TTC549 (cell line): ENCODE data around the gene PNPLA6.
"Not testable (repeated sequence)": the region's sequence is repeated elsewhere in the genome, so short reads cannot be mapped to it uniquely, and the experiment has no call there.

Experiments used
- FAIRE-seq: peaks from 2 replicates; lab custom pipeline; 2012; peaks lifted over from hg19 to GRCh38; lab: Jason Lieb, UNC

The PNPLA6 gene

DNA sequence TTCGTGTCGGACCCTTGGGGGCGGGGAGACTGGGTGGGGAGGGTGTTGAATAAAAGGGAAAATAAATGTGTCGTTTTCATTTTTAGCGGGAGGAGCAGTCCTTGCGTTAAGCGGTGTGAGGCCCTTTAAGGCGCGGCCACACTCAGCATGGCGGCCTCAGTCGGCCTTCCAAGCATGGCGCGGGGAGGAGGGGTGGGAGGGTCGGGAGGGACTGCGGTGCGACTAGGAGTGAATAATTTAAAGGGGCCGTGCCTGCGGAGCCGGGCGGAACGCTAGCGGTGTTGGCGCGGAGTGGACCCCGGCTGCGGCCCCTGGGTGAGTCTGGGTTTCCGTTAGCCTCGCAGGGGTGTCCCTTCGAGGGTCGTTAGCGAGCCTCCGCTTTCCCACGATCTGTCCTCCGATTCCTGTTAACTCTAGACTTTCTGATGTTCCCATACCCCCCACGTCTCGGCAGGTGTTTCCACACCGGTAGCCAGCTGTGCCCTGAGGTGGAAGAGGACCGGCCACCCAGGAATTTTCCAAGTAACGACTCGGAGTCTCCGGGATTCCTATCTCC is 1.5 kb upstream of the PNPLA6 start:
- no peak for FAIRE-seq

DNA sequence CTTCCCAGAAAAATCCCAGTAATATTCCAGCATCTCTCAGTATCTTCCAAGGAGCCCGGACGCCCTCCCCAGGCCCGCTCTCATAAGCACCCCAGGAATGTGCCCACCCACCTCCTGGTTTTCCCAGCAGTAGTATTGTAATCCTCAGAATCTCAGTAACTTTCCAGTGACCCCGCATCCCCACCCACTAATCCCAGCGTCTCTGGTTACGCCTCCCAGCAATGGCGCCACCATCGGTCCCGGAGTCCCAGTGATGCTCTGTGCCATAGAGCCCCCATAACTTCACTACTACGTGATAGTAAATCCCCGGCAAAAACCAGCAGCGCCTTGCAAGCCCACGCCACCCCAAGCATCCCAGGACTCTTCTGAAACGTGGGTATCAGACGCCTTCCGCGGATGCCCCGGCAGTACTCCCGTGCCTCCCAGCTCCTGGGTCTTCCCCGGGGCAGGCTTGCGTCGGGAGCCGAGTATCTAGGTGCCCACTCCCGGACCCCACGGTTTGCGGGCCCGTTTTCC is 928 bp upstream of the PNPLA6 start:
- FAIRE-seq, result no peak

DNA sequence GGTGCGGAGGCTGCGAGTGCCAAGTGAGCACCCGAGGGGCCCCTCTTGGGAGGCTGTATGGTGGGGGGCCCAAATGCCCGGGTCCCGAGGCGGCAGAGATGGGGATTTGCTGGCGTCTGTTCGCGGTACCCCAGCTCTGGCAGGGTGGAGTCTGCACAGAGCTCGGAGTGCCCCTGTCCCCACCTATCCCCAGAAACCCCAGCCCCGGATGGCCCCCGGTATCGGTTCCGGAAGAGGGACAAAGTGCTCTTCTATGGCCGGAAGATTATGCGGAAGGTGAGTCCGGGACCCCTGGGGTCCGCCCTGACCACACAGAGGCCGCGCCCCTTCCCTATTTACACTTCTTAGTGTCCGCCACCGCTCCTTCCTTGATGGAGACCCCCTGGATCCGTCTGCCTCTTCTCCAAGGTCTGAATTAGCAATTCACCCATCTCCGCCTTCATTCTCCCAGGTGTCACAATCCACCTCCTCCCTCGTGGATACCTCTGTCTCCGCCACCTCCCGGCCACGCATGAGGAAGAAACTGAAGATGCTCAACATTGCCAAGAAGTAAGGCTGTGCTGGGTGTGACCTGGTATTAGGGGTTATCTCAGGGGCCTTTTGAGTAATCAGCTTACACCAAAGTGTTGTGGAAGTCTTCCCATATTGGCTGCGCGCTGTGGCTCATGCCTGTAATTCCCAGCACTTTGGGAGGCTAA is 630 bp downstream of the PNPLA6 start:
- FAIRE-seq, result no peak

DNA sequence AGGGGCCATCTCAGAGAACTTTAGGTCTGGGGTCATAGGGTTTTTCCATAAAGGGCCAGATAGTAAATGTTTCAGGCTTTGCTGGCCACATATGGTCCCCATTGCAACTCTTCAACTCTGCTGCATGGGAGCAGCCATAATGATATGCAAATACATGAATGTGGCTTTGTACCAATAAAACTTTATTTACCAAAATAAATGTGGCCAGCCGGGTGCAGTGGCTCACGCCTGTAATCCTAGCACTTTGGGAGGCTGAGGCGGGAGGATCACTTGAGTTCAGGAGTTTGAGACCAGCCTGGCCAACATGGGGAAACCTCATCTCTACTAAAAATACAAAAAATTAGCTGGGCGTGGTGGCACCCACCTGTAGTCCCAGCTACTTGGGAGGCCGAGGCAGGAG is 3.5 kb downstream of the PNPLA6 start:
- not testable (repeated sequence) for FAIRE-seq

DNA sequence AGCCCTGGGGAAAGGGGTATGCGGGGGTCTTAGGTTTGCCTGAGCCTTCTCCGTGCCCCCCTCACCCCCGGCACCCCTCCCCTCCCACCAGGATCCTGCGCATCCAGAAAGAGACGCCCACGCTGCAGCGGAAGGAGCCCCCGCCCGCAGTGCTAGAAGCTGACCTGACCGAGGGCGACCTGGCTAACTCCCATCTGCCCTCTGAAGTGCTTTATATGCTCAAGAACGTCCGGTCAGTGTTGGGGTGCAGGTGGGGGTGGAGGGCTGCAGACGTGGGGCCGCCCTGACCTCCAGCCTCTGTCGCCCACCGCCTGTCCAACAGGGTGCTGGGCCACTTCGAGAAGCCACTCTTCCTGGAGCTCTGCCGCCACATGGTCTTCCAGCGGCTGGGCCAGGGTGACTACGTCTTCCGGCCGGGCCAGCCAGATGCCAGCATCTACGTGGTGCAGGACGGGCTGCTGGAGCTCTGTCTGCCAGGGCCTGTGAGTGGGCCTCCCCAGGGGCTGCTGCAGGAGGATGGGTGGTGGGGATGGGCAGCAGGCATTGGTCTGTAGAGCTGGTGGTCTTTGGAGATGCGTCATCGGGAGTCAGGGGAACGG is 4.4 kb downstream of the PNPLA6 start:
- no peak for FAIRE-seq

DNA sequence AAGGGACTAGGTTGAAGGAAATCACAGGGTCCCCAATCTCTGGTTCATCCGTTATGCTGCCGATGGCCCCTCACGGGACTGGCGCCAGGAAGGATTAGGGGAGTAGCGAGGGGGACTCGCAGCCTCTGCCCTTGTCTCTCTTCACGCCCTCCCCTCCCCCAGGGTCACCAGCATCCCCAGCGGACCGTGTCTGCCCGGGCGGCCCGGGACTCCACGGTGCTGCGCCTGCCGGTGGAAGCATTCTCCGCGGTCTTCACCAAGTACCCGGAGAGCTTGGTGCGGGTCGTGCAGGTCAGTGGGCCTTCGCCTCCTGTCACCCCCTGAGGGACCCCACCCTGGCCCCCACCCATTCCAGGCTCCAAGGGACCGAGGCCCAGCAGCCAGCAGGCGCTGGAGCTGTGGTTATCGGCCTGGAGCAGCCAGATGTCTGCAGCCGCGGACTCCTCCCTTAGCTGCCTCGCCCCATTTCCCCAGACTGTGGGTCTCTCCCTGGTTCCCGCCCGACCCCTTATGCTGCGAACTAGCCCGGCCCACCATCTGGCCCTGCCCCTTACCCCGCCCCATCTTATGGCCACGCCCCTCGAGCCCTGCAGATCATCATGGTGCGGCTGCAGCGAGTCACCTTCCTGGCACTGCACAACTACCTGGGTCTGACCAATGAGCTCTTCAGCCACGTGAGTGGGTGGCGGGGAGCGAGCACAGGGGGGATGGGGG is 5.4 kb downstream of the PNPLA6 start:
- FAIRE-seq, result no peak

DNA sequence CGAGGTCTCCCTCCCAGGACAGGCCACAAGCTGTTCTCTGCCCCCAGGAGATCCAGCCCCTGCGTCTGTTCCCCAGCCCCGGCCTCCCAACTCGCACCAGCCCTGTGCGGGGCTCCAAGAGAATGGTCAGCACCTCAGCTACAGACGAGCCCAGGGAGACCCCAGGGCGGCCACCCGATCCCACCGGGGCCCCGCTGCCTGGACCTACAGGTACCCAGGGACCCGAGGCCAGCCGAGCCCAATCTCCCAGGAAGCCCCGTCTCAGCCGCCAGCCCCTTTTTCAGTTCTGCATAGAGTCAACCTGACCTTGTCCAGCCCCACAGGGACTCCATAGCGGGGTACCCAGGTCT is 5.9 kb downstream of the PNPLA6 start:
- FAIRE-seq, result no peak

DNA sequence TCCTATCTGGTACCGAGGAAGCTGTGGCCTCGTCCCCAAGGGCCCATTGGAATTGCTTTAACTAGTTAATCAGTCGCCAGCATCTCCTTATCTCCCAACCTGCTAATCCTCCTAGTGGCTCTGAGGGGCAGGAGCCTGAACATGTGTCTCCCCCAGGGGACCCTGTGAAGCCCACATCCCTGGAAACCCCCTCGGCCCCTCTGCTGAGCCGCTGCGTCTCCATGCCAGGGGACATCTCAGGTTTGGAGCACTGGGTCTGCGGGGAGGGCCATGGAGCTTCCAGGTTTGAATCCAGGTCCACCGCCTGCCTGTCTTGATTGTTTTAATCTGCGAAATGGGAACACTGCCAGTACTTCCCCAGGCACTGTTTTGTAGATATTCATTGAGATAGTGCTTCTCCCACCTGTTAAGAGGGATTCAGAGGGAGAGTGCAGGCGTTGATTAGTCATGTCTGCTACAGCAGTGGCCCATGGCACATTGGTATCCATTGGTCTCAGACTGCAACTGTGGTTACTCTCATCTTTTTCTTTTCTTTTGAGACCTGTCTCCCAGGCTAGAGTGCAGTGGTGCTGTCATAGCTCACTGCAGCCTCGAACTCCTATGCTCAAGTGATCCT is 6.4 kb downstream of the PNPLA6 start:
- FAIRE-seq, result no peak

DNA sequence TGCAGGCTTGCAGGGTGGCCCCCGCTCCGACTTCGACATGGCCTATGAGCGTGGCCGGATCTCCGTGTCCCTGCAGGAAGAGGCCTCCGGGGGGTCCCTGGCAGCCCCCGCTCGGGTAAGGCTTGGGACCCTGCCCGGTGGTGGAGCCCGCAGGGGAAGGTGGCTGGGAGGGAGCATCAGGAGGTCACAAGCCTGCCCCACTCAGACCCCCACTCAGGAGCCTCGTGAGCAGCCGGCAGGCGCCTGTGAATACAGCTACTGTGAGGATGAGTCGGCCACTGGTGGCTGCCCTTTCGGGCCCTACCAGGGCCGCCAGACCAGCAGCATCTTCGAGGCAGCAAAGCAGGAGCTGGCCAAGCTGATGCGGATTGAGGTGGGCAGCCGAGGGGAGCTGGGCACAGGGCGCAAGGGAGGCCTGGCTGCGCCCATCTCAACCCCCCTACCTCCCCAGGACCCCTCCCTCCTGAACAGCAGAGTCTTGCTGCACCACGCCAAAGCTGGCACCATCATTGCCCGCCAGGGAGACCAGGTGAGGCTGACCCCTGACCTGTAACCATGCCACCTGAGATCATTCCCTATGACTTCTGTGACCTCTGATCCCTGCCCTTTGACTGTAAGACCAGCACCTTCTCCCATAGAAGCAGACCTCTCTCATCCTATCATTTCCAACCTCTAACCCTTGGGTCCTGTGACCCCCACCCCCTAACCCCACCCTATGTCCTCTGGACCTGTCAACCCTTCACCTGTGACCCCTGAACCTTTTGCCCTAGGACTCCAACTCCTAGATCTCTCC is 7.2 kb downstream of the PNPLA6 start:
- no peak for FAIRE-seq

DNA sequence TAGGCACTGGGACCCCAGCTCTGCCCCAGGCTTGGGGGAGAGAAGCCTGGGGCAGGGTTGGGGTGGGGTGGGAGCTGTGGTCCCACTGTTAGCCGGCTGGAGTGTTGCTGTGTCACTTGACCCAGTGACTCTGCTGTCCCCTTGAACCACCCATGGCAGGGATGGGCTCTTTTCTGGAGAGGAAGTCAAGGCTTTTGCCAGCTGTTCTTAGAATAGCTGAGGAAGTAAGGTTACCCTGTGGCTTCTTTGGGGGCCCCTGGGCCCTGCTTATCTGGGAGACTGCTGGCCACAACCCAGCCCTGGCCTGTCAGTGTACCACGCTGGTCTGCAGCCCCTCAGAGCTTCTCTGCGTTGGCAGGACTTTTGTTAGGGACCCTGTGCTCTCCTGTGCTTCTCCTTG is 9.1 kb downstream of the PNPLA6 start:
- FAIRE-seq, result no peak

DNA sequence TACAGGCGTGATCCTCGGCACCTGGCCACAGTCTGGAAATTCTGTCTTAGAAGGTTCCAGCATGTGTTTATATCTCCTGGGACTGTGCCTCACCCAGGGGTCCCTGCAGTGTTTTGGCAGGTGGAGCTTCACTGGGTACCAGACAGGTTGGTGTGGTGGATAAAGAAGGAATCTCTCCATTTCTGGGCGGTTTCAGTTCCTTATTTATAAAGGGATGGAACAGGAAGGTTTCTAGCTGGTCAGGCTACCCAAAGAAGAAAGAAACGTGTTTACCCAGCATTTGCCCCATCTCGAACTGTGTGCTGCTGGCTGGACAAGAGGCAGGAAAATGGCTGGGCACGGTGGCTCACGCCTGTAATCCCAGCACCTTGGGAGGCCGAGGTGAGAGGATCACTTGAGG is 9.8 kb downstream of the PNPLA6 start:
- no peak for FAIRE-seq

DNA sequence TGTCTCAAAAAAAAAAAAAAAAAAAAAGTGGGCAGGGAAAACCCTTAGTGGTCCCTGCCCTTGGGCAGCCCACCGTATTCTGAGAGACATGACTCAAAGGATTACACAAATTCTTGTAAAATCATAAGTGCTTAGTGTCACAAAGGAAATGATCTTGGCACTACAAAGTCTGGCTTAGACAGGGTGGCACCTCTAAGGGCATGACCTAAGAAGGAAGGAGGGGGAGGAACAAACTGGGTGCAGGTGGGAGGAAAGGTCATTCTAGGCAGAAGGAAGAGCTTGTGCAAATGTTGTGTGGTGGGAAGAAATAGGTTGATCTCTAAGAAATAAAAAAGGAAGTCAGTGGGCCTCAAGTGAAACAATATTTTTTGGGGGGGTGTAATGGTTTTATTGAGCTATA is 10.4 kb downstream of the PNPLA6 start:
- FAIRE-seq, result no peak

DNA sequence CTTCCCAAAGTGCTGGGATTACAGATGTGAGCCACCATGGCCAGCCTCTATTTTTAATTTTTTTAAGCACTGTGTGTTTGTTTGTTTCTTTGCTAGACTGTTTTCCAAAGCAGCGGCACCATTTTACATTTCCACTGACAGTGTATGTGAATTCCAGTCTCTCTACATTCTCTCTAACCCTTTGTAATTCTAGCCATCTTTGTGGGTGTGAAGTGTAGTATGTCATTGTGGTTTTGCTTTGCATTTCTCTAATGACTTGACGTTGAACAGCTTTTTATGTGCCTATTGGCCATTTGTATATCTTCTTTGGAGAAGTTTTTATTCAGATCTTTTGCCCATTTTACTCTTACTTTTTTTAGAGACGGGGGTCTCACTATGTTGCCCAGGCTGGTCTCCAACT is 11.6 kb downstream of the PNPLA6 start:
- FAIRE-seq, result no peak

DNA sequence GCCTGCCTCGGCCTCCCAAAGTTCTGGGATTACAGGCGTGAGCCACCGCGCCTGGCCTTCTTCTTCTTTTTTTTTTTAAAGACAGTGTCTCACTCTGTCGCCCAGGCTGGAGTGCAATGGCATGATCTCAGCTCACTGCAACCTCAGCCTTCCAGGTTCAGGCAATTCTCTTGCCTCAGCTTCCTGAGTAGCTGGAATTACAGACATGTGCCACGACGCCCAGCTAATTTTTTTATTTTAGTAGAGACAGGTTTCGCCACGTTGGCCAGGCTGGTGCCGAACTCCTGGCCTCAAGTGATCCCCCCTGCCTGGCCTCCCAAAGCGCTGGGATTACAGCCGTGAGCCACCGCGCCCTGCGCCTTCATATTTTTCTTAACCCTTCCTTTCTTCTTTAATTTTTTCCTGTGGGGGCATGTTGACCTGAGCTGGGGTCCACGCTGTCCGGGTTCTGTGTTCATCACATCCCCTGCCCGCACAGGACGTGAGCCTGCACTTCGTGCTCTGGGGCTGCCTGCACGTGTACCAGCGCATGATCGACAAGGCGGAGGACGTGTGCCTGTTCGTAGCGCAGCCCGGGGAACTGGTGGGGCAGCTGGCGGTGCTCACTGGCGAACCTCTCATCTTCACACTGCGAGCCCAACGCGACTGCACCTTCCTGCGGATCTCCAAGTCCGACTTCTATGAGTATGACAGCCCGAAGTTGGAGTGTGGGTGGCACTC is 14.1 kb downstream of the PNPLA6 start:
- FAIRE-seq, result no peak

DNA sequence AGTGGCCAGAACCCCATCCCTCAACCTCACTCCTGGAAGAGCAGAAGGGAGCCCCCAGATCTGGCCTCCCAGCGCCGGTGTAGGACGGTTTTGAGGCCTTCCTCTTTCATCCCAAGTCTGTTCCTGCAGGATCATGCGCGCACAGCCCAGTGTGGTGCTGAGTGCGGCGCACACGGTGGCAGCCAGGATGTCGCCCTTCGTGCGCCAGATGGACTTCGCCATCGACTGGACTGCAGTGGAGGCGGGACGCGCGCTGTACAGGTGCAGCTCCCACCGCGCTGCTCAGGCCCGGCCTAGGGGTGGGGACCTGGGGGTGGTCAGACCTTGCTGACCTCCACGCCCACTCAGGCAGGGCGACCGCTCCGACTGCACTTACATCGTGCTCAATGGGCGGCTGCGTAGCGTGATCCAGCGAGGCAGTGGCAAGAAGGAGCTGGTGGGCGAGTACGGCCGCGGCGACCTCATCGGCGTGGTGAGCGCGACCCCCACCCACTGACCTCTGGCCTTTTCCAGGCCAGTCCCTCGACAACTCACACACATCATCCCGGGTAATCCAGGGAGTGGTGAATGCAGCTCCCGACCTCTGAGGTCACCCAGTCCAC is 14.8 kb downstream of the PNPLA6 start:
- FAIRE-seq, result no peak

DNA sequence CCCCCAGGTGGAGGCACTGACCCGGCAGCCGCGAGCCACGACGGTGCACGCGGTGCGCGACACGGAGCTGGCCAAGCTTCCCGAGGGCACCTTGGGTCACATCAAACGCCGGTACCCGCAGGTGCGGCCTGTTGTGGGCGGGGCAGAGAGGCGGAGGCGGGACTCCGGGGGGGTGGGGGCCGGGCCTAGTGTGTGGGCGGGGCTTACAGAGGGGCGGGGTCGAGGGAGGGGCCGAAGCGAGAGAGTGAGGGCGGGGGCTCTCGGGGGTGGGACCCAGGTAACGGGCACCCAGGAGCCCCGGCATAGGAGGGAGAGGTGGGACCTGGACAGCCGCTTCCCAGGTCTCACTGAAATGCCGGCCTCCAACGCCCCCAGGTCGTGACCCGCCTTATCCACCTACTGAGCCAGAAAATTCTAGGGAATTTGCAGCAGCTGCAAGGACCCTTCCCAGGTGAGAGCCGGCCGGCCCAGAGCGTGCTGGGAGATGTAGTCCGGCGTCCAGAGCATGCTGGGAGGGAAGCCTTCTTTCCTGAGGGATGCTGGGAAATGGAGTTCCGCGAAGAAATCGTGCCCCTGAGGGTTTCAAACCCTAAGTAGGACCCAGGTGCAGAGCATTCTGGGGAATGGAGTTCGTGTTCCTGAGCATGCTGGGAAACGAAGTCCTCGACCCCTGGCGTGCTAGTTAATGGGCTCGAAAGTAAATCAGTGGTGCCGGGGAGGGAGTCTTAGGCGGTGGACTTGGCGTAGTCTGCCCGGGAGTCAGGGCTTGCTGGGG is 15.7 kb downstream of the PNPLA6 start:
- no peak for FAIRE-seq

DNA sequence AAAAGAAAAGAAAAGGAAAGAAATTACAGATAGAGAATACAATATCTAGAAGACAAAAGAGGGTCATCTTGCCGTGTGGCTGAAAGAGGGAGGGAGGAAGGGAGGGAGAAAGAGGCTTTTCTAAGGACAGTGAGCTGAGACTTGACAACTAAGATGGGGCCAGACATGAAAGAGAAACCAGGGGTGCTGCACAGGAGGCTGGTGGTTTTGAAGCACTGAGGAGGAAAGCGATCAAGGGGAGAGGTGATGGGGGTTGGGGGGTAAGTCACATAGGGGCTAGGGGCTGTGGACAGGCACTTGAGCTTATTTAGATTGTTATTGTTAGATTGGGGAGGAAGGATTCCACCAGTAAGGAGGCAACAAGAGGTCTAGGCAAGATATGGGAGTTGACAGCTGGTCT is 17.3 kb downstream of the PNPLA6 start:
- FAIRE-seq, result no peak

DNA sequence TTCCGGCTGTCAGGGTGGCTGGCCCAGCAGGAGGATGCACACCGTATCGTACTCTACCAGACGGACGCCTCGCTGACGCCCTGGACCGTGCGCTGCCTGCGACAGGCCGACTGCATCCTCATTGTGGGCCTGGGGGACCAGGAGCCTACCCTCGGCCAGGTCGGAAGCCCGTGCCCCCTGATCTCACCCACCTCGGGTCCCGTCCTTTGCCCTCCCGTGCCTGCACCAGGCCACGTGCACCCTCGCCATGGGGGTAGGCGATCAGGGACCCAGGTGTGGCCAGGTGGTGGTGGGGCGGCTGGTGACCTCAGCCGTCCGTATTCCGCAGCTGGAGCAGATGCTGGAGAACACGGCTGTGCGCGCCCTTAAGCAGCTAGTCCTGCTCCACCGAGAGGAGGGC is 19.0 kb downstream of the PNPLA6 start:
- FAIRE-seq, result no peak

DNA sequence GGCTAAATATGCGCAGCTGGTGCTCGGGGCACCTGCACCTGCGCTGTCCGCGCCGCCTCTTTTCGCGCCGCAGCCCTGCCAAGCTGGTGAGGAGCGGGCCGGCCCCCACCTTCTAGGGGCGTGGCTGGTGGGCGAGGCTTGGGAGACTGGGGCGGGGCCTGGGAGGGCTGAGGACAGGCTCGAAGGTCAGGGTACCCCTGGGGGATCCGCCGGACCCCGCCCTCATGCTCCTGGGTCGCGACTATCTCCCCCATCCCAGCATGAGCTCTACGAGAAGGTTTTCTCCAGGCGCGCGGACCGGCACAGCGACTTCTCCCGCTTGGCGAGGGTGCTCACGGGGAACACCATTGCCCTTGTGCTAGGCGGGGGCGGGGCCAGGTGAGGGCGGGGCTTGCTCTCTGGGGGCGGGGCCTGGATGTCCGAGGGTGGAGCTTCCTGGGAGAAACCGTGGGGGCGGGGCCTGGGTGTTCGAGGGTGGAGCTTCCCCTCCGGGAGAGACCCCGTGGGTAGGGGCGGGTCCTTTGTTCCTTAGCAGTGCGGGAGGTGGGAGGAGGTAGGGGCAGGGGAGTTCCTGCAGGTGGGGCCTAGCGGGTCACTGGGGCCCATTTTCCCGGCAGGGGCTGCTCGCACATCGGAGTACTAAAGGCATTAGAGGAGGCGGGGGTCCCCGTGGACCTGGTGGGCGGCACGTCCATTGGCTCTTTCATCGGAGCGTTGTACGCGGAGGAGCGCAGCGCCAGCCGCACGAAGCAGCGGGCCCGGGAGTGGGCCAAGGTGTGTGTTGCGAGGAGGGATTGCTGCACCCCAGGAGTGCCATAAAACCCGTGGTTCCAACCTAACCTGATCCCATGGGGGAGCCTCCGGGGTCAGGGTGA is 19.7 kb downstream of the PNPLA6 start:
- FAIRE-seq, result no peak
